ENCODE measurements around the gene ADAMTS4.

- TF ChIP-seq, protein P1, sequence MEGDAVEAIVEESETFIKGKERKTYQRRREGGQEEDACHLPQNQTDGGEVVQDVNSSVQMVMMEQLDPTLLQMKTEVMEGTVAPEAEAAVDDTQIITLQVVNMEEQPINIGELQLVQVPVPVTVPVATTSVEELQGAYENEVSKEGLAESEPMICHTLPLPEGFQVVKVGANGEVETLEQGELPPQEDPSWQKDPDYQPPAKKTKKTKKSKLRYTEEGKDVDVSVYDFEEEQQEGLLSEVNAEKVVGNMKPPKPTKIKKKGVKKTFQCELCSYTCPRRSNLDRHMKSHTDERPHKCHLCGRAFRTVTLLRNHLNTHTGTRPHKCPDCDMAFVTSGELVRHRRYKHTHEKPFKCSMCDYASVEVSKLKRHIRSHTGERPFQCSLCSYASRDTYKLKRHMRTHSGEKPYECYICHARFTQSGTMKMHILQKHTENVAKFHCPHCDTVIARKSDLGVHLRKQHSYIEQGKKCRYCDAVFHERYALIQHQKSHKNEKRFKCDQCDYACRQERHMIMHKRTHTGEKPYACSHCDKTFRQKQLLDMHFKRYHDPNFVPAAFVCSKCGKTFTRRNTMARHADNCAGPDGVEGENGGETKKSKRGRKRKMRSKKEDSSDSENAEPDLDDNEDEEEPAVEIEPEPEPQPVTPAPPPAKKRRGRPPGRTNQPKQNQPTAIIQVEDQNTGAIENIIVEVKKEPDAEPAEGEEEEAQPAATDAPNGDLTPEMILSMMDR (conservative IDR thresholded peaks at IDR 0.05) = no peak
- TF ChIP-seq ZFX (IDR thresholded peaks at IDR 0.05) = no peak
Measured at GRCh38 chr1:161244888-161245287, 46.0 kb upstream of the ADAMTS4 start.
